Chondrocyte (in vitro differentiated cells): ENCODE measurements around the gene FGD1. TPM values are rescaled to one million over a fixed set of nuclear protein-coding genes. Genes with fewer than 3 reads are reported as not detected.

Source experiments
- DNase-seq: peaks from one replicate; pipeline ENCODE4 v3.0.0; 2021; ENCODE audit warnings: mixed read lengths, low spot score
- H3K27ac Mint-ChIP-seq: one replicate; pipeline ENCODE4 v1.8.0; 2021; ENCODE audit warnings: mild to moderate bottlenecking, moderate library complexity, mixed read lengths; ENCODE audit not compliant: unreplicated experiment
- H3K27me3 Mint-ChIP-seq: 2 replicates; pipeline ENCODE4 v1.8.0; 2021; ENCODE audit warnings: low read depth, mixed read lengths
- H3K36me3 Mint-ChIP-seq: 2 replicates; pipeline ENCODE4 v1.8.0; 2021; ENCODE audit warnings: low read depth, mixed read lengths
- H3K4me1 Mint-ChIP-seq: 2 replicates; pipeline ENCODE4 v1.8.0; 2021; ENCODE audit warnings: low read depth, mild to moderate bottlenecking, mixed read lengths
- H3K4me3 Mint-ChIP-seq: one replicate; pipeline ENCODE4 v1.8.0; 2021; ENCODE audit warnings: mild to moderate bottlenecking, moderate library complexity, mixed read lengths; ENCODE audit not compliant: unreplicated experiment
- H3K9me3 Mint-ChIP-seq: 2 replicates; pipeline ENCODE4 v1.8.0; 2021; ENCODE audit warnings: low read depth, mixed read lengths
- CTCF ChIP-seq: fragments of 200-600 bp; sonication (generic); IDR thresholded peaks from 2 replicates; pipeline ENCODE4 v1.5.0; 2021; ENCODE audit warnings: antibody characterized with exemption, mild to moderate bottlenecking, moderate library complexity
- total RNA-seq: library from RNA; stranded (reverse); gene quantifications from 3 replicates; pipeline ENCODE4 v1.2.1, GENCODE V29; 2021

Gene FGD1
- total RNA-seq, 1 donor from 2014 or later, result 21.0 TPM

- H3K9me3 Mint-ChIP-seq, result peaks cover 10% of the 10 kb centered on the region
- no peak for DNase-seq
- H3K36me3 Mint-ChIP-seq, result peaks cover 2% of the 10 kb centered on the region
- no peak overlapping the region for H3K4me3 Mint-ChIP-seq
- TF ChIP-seq CTCF, result no peak
- no peaks in the 10 kb centered on the region for H3K27me3 Mint-ChIP-seq
- no peak overlapping the region for H3K27ac Mint-ChIP-seq
- no peaks in the 10 kb centered on the region for H3K4me1 Mint-ChIP-seq
Measured at GRCh38 chrX:54427837-54428424, 68.1 kb downstream of the FGD1 start.

GRCh38 chrX:54423161-54423888, 72.7 kb downstream of the FGD1 start:
- Mint-ChIP-seq H3K4me3 (no peak overlapping the region), H3K9me3 (peaks cover 6% of the 10 kb centered on the region), H3K27ac (no peak overlapping the region)

GRCh38 chrX:54422168-54422567, 73.9 kb downstream of the FGD1 start:
- no peak for DNase-seq
- Mint-ChIP-seq H3K27me3 (no peaks in the 10 kb centered on the region), H3K9me3 (peaks cover 7% of the 10 kb centered on the region), H3K36me3 (no peaks in the 10 kb centered on the region), H3K4me3 (no peak overlapping the region), H3K27ac (no peak overlapping the region), H3K4me1 (no peaks in the 10 kb centered on the region)
- no peak for TF ChIP-seq CTCF

More at GRCh38 chrX:54423161-54423888, 72.7 kb downstream of the FGD1 start:
- peak; percentile 24 for TF ChIP-seq CTCF
- Mint-ChIP-seq H3K36me3 (no peaks in the 10 kb centered on the region), H3K4me1 (no peaks in the 10 kb centered on the region), H3K27me3 (no peaks in the 10 kb centered on the region)
- no peak for DNase-seq

GRCh38 chrX:54419559-54420302, 76.3 kb downstream of the FGD1 start:
- Mint-ChIP-seq H3K27me3 (no peaks in the 10 kb centered on the region), H3K27ac (no peak overlapping the region), H3K36me3 (no peaks in the 10 kb centered on the region), H3K4me1 (no peaks in the 10 kb centered on the region), H3K9me3 (peaks cover 11% of the 10 kb centered on the region), H3K4me3 (no peak overlapping the region)
- DNase-seq, result no peak
- no peak for TF ChIP-seq CTCF

- DNase-seq, result no peak
- no peak for TF ChIP-seq CTCF
- Mint-ChIP-seq H3K4me3 (no peak overlapping the region), H3K36me3 (no peaks in the 10 kb centered on the region), H3K27me3 (no peaks in the 10 kb centered on the region), H3K27ac (no peak overlapping the region), H3K4me1 (no peaks in the 10 kb centered on the region), H3K9me3 (peaks cover 5% of the 10 kb centered on the region)
Measured at GRCh38 chrX:54416965-54417364, 79.1 kb downstream of the FGD1 start.
